ENCODE data around the gene RAB1A.

DNA sequence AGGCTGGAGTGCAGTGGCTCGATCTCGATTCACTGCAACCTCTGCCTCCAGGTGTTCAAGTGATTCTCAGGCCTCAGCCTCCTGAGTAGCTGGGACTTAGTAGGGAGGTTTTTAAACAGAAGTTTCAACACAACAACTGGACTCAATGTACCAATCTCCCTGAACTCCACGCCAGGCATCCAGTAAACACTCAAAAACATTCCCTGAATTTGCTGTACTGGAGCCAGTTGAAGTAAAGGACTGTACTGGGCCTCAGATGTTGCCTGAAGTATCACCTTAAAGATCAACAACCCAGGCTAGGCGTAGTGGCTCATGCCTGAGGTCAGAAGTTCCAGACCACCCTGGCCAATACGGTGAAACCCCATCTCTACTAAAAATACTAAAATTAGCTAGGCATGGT lies 22.4 kb downstream of the RAB1A start:
- TF ChIP-seq, protein P1, sequence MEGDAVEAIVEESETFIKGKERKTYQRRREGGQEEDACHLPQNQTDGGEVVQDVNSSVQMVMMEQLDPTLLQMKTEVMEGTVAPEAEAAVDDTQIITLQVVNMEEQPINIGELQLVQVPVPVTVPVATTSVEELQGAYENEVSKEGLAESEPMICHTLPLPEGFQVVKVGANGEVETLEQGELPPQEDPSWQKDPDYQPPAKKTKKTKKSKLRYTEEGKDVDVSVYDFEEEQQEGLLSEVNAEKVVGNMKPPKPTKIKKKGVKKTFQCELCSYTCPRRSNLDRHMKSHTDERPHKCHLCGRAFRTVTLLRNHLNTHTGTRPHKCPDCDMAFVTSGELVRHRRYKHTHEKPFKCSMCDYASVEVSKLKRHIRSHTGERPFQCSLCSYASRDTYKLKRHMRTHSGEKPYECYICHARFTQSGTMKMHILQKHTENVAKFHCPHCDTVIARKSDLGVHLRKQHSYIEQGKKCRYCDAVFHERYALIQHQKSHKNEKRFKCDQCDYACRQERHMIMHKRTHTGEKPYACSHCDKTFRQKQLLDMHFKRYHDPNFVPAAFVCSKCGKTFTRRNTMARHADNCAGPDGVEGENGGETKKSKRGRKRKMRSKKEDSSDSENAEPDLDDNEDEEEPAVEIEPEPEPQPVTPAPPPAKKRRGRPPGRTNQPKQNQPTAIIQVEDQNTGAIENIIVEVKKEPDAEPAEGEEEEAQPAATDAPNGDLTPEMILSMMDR (IDR thresholded peaks at IDR 0.05; ENCODE audit: low read depth, low read length), result no peak
- TF ChIP-seq EZH2phosphoT487 (IDR thresholded peaks at IDR 0.05; ENCODE audit: low read depth), result no peak
